MM.1S (cell line): ENCODE results near the gene KSR2.

Source experiments
- DNase-seq: peaks from one replicate; pipeline ENCODE4 v3.0.0-alpha.2; 2015
- H2AFZ ChIP-seq: fragments of 300-600 bp; sonication (generic); 2 replicates; pipeline ENCODE4 v1.6.0; 2016; ENCODE audit warnings: antibody characterized with exemption, low read length
- H3F3A ChIP-seq: fragments of 300-600 bp; sonication (generic); 2 replicates; pipeline ENCODE4 v1.6.1; 2016; ENCODE audit warnings: mild to moderate bottlenecking, antibody characterized with exemption, low read length, moderate library complexity, mixed read lengths; ENCODE audit not compliant: insufficient read depth
- H3K27ac ChIP-seq: fragments of 300-600 bp; sonication (generic); 2 replicates; pipeline ENCODE4 v1.5.1; 2016; ENCODE audit warnings: mild to moderate bottlenecking, low read length
- H3K27me3 ChIP-seq: fragments of 300-600 bp; sonication (generic); replicated peaks from 2 replicates; pipeline ENCODE4 v1.6.0; 2016; ENCODE audit warnings: low read length; ENCODE audit not compliant: insufficient read depth
- H3K36me3 ChIP-seq: fragments of 300-600 bp; sonication (generic); replicated peaks from 2 replicates; pipeline ENCODE4 v1.6.1; 2016; ENCODE audit warnings: mild to moderate bottlenecking, low read length, mixed read lengths; ENCODE audit not compliant: insufficient read depth
- H3K4me1 ChIP-seq: fragments of 300-600 bp; sonication (generic); 2 replicates; pipeline ENCODE4 v1.6.1; 2016; ENCODE audit warnings: low read length, mixed read lengths
- H3K4me2 ChIP-seq: fragments of 300-600 bp; sonication (generic); 2 replicates; pipeline ENCODE4 v1.6.0; 2016; ENCODE audit warnings: low read depth, low read length
- H3K4me3 ChIP-seq: fragments of 300-600 bp; sonication (generic); 2 replicates; pipeline ENCODE4 v1.5.1; 2016; ENCODE audit warnings: low read length, mixed read lengths
- H3K79me2 ChIP-seq: fragments of 300-600 bp; sonication (generic); 2 replicates; pipeline ENCODE4 v1.6.1; 2016; ENCODE audit warnings: mixed run types, low read length, mixed read lengths
- H3K9ac ChIP-seq: fragments of 300-600 bp; sonication (generic); 2 replicates; pipeline ENCODE4 v1.6.1; 2016; ENCODE audit warnings: low read length, mixed read lengths
- H3K9me2 ChIP-seq: fragments of 300-600 bp; sonication (generic); replicated peaks from 2 replicates; pipeline ENCODE4 v1.6.1; 2016; ENCODE audit warnings: mild to moderate bottlenecking, low read length, mixed read lengths; ENCODE audit not compliant: insufficient read depth
- H3K9me3 ChIP-seq: fragments of 300-600 bp; sonication (generic); replicated peaks from 2 replicates; pipeline ENCODE4 v1.6.1; 2016; ENCODE audit warnings: mild to moderate bottlenecking, low read length, mixed read lengths; ENCODE audit not compliant: insufficient read depth
- H4K20me1 ChIP-seq: fragments of 300-600 bp; sonication (generic); 2 replicates; pipeline ENCODE4 v1.6.1; 2016; ENCODE audit warnings: mild to moderate bottlenecking, low read length, moderate library complexity, mixed read lengths; ENCODE audit not compliant: insufficient read depth
- CTCF ChIP-seq: fragments of 300-600 bp; sonication (generic); IDR thresholded peaks from 2 replicates; pipeline ENCODE4 v1.5.1; 2016; ENCODE audit warnings: antibody characterized with exemption, low read length, mixed read lengths
- EZH2 ChIP-seq: fragments of 300-600 bp; sonication (generic); optimal IDR thresholded peaks from 2 replicates; pipeline ENCODE3; 2017; ENCODE audit warnings: low read depth, mild to moderate bottlenecking, antibody characterized with exemption, low read length, mixed read lengths
- EZH2phosphoT487 ChIP-seq: fragments of 300-600 bp; sonication (generic); IDR thresholded peaks from 2 replicates; pipeline ENCODE4 v1.6.1; 2018; ENCODE audit warnings: antibody characterized with exemption, low read length

The KSR2 gene

DNA sequence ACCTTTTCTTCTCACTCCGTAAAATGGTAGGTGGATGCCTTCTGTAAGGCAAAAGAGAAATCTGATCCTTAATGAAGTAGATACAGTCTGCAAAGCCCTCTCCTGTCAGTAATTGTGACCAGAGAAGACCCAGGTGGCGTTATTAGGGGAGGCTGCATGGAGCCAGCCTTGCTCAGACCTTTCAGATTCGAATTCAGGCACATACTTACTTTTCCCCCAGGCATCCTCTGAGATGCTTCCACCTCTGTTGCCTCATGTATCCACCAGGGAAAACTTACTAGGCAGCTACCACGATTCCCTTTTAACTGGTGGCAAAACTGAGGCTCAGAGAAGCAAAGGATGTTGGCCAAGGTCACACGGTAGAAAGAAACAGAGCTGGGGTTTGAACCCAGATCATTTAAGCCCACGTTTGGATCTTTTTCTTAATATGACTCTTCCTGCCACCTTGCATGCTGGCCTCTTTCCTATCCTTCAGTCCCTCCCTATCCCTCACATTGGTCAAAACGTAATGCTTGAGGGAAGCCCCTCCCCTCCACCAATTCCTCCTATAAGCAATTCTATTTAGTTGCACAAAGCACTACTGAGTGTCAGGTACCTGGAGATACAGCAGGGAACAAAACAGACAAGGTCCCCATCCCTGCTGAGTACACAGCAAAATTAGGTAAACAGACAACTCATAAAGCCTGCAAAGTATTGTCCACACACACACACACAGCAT is 179.4 kb downstream of the KSR2 start:
- Histone ChIP-seq H3K27me3 (no peaks in the 10 kb centered on the region), H3K79me2 (no peaks in the 10 kb centered on the region), H3K36me3 (no peaks in the 10 kb centered on the region), H3K9me3 (no peaks in the 10 kb centered on the region), H3K9me2 (no peaks in the 10 kb centered on the region), H3K4me1 (no peaks in the 10 kb centered on the region), H2AFZ (no peak overlapping the region), H3K9ac (no peak overlapping the region), H3K4me2 (no peak overlapping the region), H3F3A (no peaks in the 10 kb centered on the region), H4K20me1 (no peaks in the 10 kb centered on the region), H3K4me3 (no peak overlapping the region), H3K27ac (no peak overlapping the region)
- DNase-seq, result no peak
- TF ChIP-seq EZH2phosphoT487, result no peak
- TF ChIP-seq CTCF, result no peak
- TF ChIP-seq EZH2, result no peak

DNA sequence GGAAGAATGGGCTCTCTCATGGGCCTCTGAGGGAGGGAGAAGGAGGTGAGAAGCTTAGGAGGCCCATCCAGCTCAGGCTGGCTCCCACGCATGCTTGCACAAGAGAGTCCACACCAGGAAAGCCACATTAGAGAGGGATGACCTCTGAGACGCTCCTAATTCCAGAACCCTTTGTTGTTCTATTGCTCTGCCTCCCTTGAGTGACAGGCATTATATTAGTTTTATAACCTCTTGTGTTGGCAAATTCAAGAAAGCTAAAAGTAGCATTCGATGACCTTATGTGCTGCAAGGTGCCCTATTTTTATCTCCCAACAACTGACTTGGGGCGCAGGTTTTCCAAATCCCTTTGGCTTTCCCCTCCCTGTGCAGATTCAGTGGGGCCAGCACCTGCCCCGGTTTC is 190.1 kb downstream of the KSR2 start:
- H3K27ac ChIP-seq, result no peak overlapping the region
- H3K36me3 ChIP-seq, result no peaks in the 10 kb centered on the region
- no peak for TF ChIP-seq EZH2phosphoT487
- H3K9ac ChIP-seq, result no peak overlapping the region
- no peaks in the 10 kb centered on the region for H3K9me3 ChIP-seq
- no peaks in the 10 kb centered on the region for H4K20me1 ChIP-seq
- H3K27me3 ChIP-seq, result no peaks in the 10 kb centered on the region
- H3K4me1 ChIP-seq, result no peaks in the 10 kb centered on the region
- H3K4me2 ChIP-seq, result no peak overlapping the region
- no peaks in the 10 kb centered on the region for H3K9me2 ChIP-seq
- H3K4me3 ChIP-seq, result no peak overlapping the region
- H3F3A ChIP-seq, result no peaks in the 10 kb centered on the region
- DNase-seq, result no peak
- no peaks in the 10 kb centered on the region for H3K79me2 ChIP-seq
- no peak overlapping the region for H2AFZ ChIP-seq

DNA sequence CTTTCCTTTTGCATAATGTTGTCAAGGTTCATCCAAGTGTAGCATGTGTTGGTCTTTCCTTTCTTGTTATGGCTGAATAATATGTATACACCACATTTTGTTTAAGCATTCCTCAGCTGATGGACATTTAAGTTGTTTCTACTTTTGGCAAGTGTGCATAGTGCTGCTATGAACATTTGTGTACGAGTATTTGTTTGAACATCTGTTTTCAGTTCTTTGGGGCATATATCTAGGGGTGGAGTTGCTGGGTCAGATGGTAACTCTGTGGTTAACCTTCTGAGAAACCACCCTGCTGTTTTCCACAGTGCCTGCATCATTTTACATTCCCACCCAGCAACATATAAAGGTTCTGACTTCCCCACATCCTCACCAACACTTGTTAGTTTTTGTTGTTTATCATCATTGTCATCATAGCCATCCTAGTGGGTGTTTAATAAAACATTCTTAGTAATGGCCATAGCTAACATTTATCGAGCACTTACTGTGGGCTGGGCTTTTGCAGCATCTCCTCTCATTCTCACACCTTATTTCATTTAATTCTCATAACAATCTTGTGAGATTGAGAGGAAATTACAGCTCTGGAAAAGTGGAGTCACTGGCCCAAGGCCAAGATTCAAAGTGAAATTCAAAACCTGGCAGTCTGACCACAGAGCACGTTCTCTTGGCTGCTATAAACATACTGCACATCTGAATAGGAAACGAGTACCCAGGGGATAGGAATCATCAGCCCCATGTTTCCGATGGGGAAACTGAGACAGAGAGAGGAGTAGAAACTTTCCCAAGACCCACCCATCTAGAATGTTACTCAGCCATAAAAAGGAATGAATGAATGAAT is 193.6 kb downstream of the KSR2 start:
- TF ChIP-seq EZH2 (no peak), CTCF (no peak), EZH2phosphoT487 (no peak)
- DNase-seq, result no peak
- Histone ChIP-seq H3K79me2 (no peaks in the 10 kb centered on the region), H3K4me2 (no peak overlapping the region), H3K9me2 (no peaks in the 10 kb centered on the region), H3K9ac (no peak overlapping the region), H3K4me3 (no peak overlapping the region), H3K9me3 (no peaks in the 10 kb centered on the region), H4K20me1 (no peaks in the 10 kb centered on the region), H3K27ac (no peak overlapping the region), H2AFZ (no peak overlapping the region), H3F3A (no peaks in the 10 kb centered on the region), H3K4me1 (no peaks in the 10 kb centered on the region), H3K36me3 (no peaks in the 10 kb centered on the region), H3K27me3 (no peaks in the 10 kb centered on the region)

DNA sequence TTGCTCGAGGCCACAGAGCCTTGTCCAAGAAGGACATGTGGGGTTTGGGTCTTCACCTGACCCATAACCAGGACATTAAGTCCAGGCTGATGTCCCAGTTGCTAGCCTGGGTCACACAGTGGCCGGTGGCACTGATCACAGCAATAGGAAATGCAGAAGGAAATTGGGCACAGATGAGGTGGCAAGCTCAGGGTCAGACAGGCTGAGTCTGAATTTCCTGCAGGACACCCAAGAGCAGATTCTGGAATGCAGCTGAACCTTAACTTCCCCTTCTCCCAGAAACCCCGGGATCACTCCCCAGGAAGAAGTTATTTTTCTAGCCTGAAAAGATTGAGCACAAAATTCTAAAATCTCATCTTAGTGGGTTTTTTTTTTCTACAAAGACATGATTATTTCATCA is 199.9 kb downstream of the KSR2 start:
- Histone ChIP-seq H4K20me1 (no peaks in the 10 kb centered on the region), H3K4me1 (no peaks in the 10 kb centered on the region), H3K4me2 (no peak overlapping the region), H3K27me3 (no peaks in the 10 kb centered on the region), H3K79me2 (no peaks in the 10 kb centered on the region), H3K4me3 (no peak overlapping the region), H3K9me3 (no peaks in the 10 kb centered on the region), H2AFZ (no peak overlapping the region), H3K9ac (no peak overlapping the region), H3F3A (no peaks in the 10 kb centered on the region), H3K36me3 (no peaks in the 10 kb centered on the region), H3K9me2 (no peaks in the 10 kb centered on the region), H3K27ac (no peak overlapping the region)
- TF ChIP-seq EZH2phosphoT487 (no peak), EZH2 (no peak), CTCF (no peak)
- no peak for DNase-seq
